HAP-1 (cell line): ENCODE results near the gene WNT3A.
A peak's percentile ranks its signal among the peaks of the same experiment; 100 is the strongest.

Experiments
- DNase-seq, 2 experiments: peaks; one replicate each; pipeline ENCODE4 v3.0.0-alpha.2; 2016 to 2020; ENCODE audit warnings: low spot score in 2 of 2
- H3K27me3 ChIP-seq: fragments of 250-450 bp; sonication (Bioruptor Pico); 2 replicates; pipeline ENCODE4 v1.5.1; 2020; ENCODE audit warnings: low read depth, mild to moderate bottlenecking, moderate library complexity
- H3K36me3 ChIP-seq: fragments of 250-450 bp; sonication (Bioruptor Pico); replicated peaks from 2 replicates; pipeline ENCODE4 v1.5.1; 2020; ENCODE audit warnings: mild to moderate bottlenecking
- H3K4me1 ChIP-seq: fragments of 250-450 bp; sonication (Bioruptor Pico); 2 replicates; pipeline ENCODE4 v1.5.1; 2020; ENCODE audit warnings: mild to moderate bottlenecking
- H3K4me3 ChIP-seq: fragments of 250-450 bp; sonication (Bioruptor Pico); 2 replicates; pipeline ENCODE4 v1.5.1; 2020; ENCODE audit warnings: mild to moderate bottlenecking, moderate library complexity
- H3K9me3 ChIP-seq: fragments of 250-450 bp; sonication (Bioruptor Pico); 2 replicates; pipeline ENCODE4 v1.5.1; 2020; ENCODE audit warnings: mild to moderate bottlenecking, moderate library complexity
- in situ Hi-C: fragments of 300-500 bp; cut with MboI; formaldehyde crosslinking; loops from 3 replicates; pipeline ENCODE4 v1.14.3; 2020; ENCODE audit warnings: low sequenced_read_pairs, inconsistent platforms, mixed read lengths

WNT3A gene

GRCh38 chr1:228095938-228096337 lies 89.1 kb downstream of the WNT3A start:
- peaks cover 73% of the 10 kb centered on the region for H3K36me3 ChIP-seq
- H3K27me3 ChIP-seq: no peaks in the 10 kb centered on the region
- no peak overlapping the region for H3K4me3 ChIP-seq
- no peak for DNase-seq
- no peaks in the 10 kb centered on the region for H3K4me1 ChIP-seq
- peaks cover 6% of the 10 kb centered on the region; the same call in 1 of the 2 replicates for H3K9me3 ChIP-seq
- in situ Hi-C loops: no loop called here

DNA sequence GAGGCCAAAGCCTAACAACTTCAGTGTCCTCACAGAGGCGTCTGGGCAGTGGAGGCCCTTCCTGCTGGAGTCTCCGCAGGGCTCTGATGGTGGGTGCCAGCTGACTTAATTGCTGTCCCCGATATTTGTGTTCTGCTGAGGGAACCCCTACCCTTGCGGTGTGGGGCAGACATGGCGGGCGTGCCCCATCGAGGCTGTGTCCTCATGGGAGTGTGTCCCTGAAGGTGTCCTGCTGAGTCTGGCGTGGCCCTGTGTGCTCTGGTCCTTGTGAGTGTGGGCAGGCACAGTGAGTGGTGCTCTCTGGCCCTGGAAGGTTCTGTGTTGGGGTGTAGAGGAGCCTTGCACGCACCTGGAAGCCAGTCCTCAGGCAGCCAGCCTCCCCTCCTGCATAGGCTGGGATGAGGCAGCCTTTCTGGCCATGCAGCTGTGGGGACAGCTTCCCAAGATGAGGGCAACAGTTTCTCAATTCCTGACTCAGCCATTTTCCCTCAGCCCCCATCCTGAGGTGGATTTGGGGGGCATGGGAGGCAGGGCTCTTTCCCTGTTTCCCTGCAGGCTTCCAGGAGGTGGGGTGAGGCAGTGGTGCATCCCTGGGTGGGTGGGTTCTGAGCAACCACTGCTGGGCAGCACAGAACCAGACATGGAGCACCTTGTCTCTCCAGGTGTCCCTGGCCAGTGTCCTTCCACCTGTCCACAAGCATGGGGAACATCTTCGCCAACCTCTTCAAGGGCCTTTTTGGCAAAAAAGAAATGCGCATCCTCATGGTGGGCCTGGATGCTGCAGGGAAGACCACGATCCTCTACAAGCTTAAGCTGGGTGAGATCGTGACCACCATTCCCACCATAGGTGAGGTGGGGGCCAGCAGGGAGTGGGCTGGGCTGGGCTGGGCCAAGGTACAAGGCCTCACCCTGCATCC lies 89.9 kb downstream of the WNT3A start:
- H3K36me3 ChIP-seq: peaks cover 73% of the 10 kb centered on the region

DNA sequence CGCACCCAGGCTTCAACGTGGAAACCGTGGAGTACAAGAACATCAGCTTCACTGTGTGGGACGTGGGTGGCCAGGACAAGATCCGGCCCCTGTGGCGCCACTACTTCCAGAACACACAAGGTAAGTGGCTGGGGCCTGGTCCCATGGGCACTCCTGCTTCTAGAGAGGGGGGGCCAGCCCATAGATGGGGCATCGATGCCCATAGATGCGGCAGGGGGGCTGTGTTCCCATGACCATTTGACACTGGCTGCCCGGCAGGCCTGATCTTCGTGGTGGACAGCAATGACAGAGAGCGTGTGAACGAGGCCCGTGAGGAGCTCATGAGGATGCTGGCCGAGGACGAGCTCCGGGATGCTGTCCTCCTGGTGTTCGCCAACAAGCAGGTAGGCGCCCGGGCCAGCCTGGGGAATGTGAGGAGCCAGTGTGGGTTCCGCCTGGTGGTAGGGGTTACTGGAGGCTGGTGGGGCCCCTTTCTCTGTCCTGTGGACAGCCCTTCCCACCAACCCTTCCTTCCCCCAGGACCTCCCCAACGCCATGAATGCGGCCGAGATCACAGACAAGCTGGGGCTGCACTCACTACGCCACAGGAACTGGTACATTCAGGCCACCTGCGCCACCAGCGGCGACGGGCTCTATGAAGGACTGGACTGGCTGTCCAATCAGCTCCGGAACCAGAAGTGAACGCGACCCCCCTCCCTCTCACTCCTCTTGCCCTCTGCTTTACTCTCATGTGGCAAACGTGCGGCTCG lies 90.7 kb downstream of the WNT3A start:
- no peaks in the 10 kb centered on the region for H3K4me1 ChIP-seq
- H3K36me3 ChIP-seq: peaks cover 65% of the 10 kb centered on the region
- no peak overlapping the region for H3K4me3 ChIP-seq
- in situ Hi-C loops: no loop called here
- peaks cover 6% of the 10 kb centered on the region; the same call in 1 of the 2 replicates for H3K9me3 ChIP-seq
- DNase-seq: peak in 1 of 2 experiments; percentile 7
- no peaks in the 10 kb centered on the region for H3K27me3 ChIP-seq

More for the DNA sequence above, 89.9 kb downstream of the WNT3A start:
- peak in 1 of 2 experiments; percentile 5 for DNase-seq
- in situ Hi-C loops: no loop called here
- Histone ChIP-seq H3K4me1 (no peaks in the 10 kb centered on the region), H3K27me3 (no peaks in the 10 kb centered on the region), H3K4me3 (no peak overlapping the region), H3K9me3 (peaks cover 6% of the 10 kb centered on the region; the same call in 1 of the 2 replicates)

DNA sequence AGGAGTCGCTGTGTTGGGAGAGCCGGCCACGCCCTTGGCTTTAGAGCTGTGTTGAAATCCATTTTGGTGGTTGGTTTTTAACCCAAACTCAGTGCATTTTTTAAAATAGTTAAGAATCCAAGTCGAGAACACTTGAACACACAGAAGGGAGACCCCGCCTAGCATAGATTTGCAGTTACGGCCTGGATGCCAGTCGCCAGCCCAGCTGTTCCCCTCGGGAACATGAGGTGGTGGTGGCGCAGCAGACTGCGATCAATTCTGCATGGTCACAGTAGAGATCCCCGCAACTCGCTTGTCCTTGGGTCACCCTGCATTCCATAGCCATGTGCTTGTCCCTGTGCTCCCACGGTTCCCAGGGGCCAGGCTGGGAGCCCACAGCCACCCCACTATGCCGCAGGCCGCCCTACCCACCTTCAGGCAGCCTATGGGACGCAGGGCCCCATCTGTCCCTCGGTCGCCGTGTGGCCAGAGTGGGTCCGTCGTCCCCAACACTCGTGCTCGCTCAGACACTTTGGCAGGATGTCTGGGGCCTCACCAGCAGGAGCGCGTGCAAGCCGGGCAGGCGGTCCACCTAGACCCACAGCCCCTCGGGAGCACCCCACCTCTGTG lies 91.6 kb downstream of the WNT3A start:
- DNase-seq: peak in 1 of 2 experiments; percentile 9
- in situ Hi-C loops: no loop called here
- no peaks in the 10 kb centered on the region for H3K27me3 ChIP-seq
- H3K4me3 ChIP-seq: no peak overlapping the region
- H3K4me1 ChIP-seq: no peaks in the 10 kb centered on the region; the same call in 1 of the 2 replicates
- peaks cover 59% of the 10 kb centered on the region for H3K36me3 ChIP-seq
- peaks cover 6% of the 10 kb centered on the region; the same call in 1 of the 2 replicates for H3K9me3 ChIP-seq

DNA sequence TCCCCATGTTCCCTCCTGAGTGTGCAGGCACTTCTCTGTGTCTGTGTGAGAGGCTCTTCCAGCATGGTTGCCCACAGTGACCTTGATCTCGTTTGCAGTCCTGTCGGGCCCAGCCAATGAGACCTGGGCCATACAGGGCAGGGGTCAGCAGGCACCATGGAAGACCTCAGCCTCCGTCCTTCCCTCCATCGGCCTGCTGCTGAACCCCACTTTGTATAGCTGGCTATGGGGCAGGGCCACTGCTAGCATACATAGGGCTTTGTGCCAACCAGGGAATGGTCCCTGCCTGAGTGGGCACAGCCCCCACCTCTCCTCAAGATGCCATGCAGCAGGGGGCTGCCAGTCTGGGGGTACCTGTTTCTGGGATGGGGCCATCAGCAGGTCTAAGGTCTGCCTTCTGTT lies 92.5 kb downstream of the WNT3A start:
- H3K36me3 ChIP-seq: peaks cover 59% of the 10 kb centered on the region
- no peak overlapping the region for H3K4me3 ChIP-seq
- H3K9me3 ChIP-seq: peaks cover 4% of the 10 kb centered on the region; the same call in 1 of the 2 replicates
- H3K4me1 ChIP-seq: peaks cover 5% of the 10 kb centered on the region
- DNase-seq: no peak
- in situ Hi-C loops: no loop called here
- H3K27me3 ChIP-seq: no peaks in the 10 kb centered on the region

GRCh38 chr1:228100822-228101613 lies 94.2 kb downstream of the WNT3A start:
- in situ Hi-C loops: no loop called here
- peak overlapping the region; percentile 97 for H3K4me3 ChIP-seq
- DNase-seq: peak in 1 of 2 experiments; percentile 18

GRCh38 chr1:228101614-228101993 lies 94.8 kb downstream of the WNT3A start:
- H3K9me3 ChIP-seq: no peaks in the 10 kb centered on the region
- H3K36me3 ChIP-seq: peaks cover 54% of the 10 kb centered on the region
- in situ Hi-C loops: no loop called here
- peaks cover 5% of the 10 kb centered on the region for H3K4me1 ChIP-seq
- no peaks in the 10 kb centered on the region for H3K27me3 ChIP-seq
- H3K4me3 ChIP-seq: peak overlapping the region; percentile 97
- no peak for DNase-seq

More at GRCh38 chr1:228100822-228101613, 94.2 kb downstream of the WNT3A start:
- no peaks in the 10 kb centered on the region for H3K9me3 ChIP-seq
- peaks cover 5% of the 10 kb centered on the region for H3K4me1 ChIP-seq
- peaks cover 55% of the 10 kb centered on the region for H3K36me3 ChIP-seq
- H3K27me3 ChIP-seq: no peaks in the 10 kb centered on the region

- DNase-seq: peak in 1 of 2 experiments; percentile 78
- Histone ChIP-seq H3K9me3 (no peaks in the 10 kb centered on the region), H3K36me3 (peaks cover 52% of the 10 kb centered on the region), H3K4me1 (peaks cover 5% of the 10 kb centered on the region), H3K27me3 (no peaks in the 10 kb centered on the region), H3K4me3 (peak overlapping the region; percentile 97)
- in situ Hi-C loops: no loop called here
Measured at GRCh38 chr1:228101994-228102790, 95.4 kb downstream of the WNT3A start.

DNA sequence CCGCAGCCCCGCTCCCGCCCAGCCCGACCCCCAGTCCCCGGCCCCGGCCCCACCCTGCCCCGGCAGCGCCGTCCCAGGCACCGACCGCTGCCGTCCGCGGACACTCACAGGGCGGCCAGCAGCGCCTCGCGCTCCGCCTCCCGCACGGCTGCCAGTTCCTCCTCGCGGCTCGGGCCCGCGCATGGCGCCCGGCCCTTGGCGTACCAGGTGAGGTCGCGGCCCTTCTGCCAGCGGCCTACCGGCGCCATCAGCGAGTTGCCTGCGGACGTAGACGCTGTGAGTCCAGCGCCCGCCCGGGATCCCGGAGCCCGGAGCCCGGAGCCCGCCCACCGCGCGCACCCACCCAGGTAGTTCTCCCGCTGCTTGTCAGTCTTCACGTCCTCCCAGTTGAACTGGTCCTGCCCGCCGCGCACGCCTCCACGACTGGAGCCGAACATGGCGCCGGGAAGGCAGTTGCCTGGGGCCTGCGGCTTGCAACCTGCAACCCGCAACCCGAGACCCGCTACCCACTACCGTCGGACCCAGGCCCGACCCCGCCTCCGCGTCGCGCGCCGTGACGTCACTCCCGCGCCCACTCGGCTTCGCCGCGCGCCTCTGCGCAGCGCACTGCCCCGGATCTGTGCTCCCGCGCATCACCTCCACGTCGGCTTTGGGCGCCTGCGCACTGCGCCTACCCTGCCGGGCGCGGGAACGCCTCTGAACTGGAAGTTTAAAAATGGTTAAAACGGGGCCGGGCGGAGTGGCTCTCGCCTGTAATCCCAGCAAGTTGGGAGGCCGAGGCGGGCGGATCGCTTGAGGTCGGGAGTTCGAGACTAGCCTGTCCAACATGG lies 96.2 kb downstream of the WNT3A start, which contains the start of gene C1orf35:
Gene C1orf35 (minus strand): TSS at position 535 of the 830 bp plus-strand sequence. CDS start 98 bp downstream, at position 437.
- Histone ChIP-seq H3K27me3 (no peaks in the 10 kb centered on the region), H3K4me1 (peaks cover 5% of the 10 kb centered on the region), H3K9me3 (no peaks in the 10 kb centered on the region), H3K36me3 (peaks cover 50% of the 10 kb centered on the region), H3K4me3 (peak within 1 kb of the TSS; percentile 97)
- peak; percentile 92 to 96 for DNase-seq
- in situ Hi-C loops: no loop called here

- DNase-seq: no peak
- Histone ChIP-seq H3K9me3 (no peaks in the 10 kb centered on the region), H3K27me3 (no peaks in the 10 kb centered on the region), H3K4me1 (peaks cover 8% of the 10 kb centered on the region), H3K4me3 (no peak overlapping the region), H3K36me3 (peaks cover 33% of the 10 kb centered on the region)
- in situ Hi-C loops: no loop called here
Measured at GRCh38 chr1:228104526-228105269, 97.9 kb downstream of the WNT3A start.

DNA sequence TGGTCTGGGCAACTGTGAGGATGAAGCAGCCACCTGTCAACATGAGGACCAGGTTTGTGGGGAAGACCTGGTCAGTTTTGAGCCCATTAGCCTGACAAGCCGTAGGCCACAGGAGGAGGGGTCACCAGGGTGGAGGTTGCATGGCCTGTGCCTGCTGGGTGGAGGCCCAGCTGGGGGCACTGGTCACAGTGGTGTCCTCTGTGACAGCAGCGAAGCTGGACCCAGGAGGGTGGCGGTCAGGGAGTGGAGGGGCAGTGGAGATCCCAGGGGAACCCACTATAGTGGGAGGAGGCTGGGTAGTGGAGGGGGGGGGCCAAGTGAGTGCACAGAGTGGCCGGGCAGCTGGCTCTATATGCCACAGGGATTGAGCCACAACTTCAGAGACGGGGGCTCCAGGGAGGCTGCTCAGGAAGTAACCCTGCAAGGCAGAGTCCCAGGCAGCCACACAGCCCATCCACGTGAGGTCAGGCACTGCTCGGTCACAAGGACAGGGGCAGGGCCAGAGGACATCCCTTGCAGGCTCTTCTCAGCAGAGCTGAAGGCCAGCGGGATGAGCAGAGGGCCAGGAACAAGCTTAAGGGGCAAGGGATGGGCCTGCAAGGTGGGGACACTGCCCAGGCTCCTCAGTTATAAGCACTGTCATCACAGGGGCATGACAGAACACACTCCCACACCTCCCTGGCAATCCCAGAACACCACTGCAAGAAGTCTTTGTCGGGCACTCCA lies 98.6 kb downstream of the WNT3A start:
- Histone ChIP-seq H3K9me3 (no peaks in the 10 kb centered on the region), H3K36me3 (peaks cover 26% of the 10 kb centered on the region)
- DNase-seq: no peak

More for the DNA sequence above, 98.6 kb downstream of the WNT3A start:
- in situ Hi-C loops: no loop called here
- no peak overlapping the region for H3K4me3 ChIP-seq
- no peaks in the 10 kb centered on the region for H3K27me3 ChIP-seq
- peaks cover 8% of the 10 kb centered on the region for H3K4me1 ChIP-seq
